Stimulated activated CD8-positive, alpha-beta memory T cell treated with anti-CD3 and anti-CD28 coated beads, Interleukin-15, amount 100 ng/mL, for 48 hours (primary cell): ENCODE results near the gene COL4A2.

Experiments used
- DNase-seq, 2 donors: peaks; one replicate each; pipeline ENCODE4 v3.0.0-alpha.2; 2020; ENCODE audit warnings: low read depth in 2 of 2

COL4A2 gene

GRCh38 chr13:110322126-110322827, 15.2 kb downstream of the COL4A2 start:
- DNase-seq, result no peak

GRCh38 chr13:110322828-110323171, 15.7 kb downstream of the COL4A2 start:
- DNase-seq, result no peak

DNA sequence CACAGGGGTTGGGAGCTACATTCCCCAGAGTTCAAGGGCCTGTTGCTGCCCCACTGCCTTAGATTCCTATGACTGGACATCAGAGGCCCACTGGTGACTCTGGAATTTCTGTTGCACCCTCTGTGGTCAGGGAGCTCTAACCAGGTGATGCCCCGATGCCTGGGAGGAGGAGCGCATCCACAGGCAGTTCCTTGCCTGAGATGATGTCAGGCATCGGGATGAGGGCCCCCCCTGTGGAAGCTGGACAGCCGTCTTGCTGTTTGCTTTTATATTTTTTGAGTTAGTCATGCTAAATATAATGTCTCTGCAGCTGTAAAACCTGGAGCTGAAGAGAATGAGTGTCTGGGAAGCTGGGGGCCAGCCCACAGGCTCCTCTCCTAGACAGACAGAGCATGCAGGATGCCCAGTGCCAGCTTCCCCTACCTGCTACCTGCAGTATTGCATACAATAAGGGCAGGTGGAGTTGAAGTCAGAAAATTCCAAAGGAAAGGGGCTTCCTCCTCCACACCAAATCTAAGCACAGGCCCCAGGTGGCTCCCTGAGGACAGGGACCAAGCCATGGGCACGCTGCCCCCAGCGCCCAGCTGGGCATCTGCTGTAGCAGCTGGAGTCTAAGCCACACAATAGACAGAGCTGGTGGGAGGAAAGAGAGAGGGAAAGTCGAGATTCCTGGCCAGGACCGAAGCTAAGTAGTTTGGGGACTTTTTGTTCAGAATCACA, 16.2 kb downstream of the COL4A2 start:
- no peak for DNase-seq

DNA sequence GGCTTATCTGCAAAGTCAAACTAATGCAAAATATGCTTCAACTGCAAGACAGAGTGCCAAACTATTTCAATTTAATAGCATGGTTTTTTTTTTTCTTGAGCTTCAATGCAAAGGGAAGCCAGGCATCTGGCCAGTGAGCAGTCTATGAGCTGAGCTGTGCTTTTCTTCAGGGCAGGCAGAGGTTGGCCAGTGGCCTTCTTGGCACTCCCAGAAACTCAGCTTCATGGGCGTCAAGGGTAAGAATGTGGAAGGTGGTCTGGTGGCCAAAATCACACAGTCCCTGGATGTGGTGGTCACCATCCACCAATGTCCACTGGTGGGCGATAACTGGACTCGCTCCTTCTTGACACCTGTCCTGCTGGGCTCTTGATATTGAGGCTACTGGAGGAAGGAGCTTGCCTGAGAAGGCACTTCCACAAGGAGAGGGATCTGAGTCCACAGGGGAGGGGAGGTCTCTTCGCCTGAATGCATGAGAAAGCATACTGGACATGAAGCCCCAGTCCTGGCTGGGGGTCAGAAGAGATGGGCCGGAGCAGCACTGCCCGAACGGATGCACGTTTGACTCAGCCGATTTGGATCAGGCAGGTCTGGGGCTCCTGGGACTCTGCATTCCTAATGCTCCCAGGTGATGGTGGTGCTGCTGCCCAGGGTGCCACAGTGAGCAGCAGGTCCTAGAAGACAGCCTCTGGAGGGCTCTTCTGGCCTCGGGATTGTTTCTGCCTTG, 17.1 kb downstream of the COL4A2 start:
- no peak for DNase-seq

GRCh38 chr13:110326263-110326904, 19.3 kb downstream of the COL4A2 start:
- DNase-seq, result no peak

GRCh38 chr13:110327051-110327721, 20.1 kb downstream of the COL4A2 start:
- no peak for DNase-seq

GRCh38 chr13:110328573-110328972, 21.5 kb downstream of the COL4A2 start:
- DNase-seq, result no peak

DNA sequence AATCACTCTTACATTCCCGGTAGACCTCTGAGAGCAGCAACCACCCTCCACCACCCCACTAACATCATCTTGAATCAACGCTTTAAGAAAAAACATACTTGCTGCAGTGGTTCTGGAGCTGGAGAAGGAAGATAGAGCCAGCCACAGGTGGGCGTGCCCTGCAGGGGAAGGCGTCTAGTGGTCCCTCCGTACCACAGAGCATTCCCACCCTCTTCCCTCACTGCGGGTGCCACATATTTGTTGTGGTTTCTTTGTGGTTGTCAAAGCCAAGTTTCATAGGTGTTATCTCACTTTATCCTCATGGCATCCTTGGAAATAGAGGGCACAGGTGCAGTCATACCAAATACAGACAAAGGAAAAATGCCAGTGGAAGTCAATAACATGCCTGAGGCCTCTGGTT, 22.2 kb downstream of the COL4A2 start:
- DNase-seq, result no peak

DNA sequence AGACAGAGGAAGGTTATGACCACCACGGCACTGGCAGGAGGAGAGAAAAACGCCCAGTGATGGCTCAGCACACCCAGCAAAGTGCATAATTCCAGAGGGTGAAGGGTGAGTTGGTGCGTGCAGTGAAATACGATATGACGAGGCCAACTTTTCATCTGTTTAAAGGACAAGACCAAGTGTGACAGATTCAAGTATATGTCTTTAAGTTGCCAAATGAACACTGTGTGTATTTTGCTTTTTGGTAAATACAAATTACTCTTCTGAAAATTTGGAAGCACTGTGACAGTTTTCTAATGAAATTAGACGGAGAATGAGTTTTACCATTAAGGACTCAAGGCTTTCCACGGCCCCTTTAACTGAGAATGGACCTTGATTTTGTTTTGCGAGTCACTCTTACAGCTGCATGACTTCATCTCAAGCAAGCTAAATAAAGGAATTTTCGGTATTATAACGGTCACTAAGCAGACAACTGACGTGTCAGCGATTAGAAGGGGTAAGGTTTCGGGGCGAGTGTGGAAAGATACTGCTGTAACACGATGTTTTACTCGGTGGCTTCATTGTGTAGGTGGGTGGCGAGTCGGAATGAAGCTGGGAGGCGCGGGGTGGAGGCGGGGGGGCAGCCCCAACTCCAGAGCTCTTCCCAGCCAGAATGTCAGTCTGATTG, 22.8 kb downstream of the COL4A2 start:
- DNase-seq, result no peak

DNA sequence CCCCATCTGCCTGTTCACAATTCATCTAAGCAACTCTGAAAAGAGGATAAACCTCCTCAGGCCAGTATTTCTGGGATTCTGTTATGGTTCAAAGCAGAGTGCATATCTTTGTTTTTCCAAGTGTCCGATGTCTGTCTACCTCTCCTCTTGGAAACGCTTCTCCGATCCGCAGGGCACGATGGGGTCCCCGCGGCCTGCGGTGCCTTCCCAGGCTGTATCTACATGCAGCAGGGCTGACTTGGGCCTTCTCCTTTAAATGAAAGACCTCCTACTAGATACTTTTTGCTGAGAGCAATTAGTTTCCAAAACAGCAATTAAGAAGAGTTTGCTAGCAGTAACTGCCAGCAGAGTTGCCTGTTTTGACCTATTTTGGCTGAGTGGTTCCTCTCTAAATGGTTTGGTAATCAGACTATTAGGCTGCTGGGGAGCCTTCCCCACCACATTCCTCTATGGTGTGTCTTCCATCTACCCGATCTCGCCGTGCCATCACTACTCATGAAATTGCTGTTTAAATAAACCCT, 23.5 kb downstream of the COL4A2 start:
- DNase-seq, result no peak

DNA sequence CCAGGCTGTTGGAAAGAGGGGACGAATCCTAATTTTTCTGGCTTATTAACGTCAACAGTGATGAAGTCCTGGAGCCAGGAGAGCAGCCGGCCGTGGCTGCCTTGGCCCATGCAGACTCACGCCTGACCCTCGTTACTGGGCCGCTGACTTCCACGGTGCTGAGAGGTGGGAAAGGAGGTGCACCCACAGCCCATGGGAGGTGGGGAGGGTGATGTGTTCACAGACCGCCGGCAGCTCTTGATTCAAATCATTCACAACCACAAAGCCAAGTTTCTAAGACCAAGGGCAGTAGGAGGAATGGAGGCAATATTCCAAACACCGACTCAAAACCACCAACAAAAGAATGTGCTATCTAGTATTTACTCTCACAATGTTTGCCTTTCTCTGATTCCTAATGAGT, 24.3 kb downstream of the COL4A2 start:
- no peak for DNase-seq

GRCh38 chr13:110332750-110333149, 25.7 kb downstream of the COL4A2 start:
- no peak for DNase-seq

- DNase-seq, result no peak
Measured at GRCh38 chr13:110333837-110334236, 26.8 kb downstream of the COL4A2 start.

DNA sequence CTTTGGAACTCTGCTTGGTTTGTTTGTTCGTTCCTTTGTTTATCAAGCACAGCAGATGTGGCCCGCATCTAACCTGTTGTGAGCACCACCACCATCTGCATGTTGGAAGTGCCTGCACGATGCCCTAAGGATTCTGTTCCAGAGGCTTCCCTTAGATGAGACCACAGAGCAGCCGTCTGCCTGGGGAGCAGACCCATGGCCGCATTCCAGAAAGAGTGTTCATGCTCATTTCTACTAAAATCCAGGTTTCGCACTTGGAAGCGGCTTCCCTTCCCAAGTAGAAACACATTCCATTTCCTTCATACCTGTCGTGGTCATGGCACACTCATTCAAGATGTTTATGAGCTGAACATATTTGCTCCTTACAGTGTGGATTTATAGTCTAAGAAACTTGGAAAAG, 27.2 kb downstream of the COL4A2 start:
- DNase-seq, result no peak

DNA sequence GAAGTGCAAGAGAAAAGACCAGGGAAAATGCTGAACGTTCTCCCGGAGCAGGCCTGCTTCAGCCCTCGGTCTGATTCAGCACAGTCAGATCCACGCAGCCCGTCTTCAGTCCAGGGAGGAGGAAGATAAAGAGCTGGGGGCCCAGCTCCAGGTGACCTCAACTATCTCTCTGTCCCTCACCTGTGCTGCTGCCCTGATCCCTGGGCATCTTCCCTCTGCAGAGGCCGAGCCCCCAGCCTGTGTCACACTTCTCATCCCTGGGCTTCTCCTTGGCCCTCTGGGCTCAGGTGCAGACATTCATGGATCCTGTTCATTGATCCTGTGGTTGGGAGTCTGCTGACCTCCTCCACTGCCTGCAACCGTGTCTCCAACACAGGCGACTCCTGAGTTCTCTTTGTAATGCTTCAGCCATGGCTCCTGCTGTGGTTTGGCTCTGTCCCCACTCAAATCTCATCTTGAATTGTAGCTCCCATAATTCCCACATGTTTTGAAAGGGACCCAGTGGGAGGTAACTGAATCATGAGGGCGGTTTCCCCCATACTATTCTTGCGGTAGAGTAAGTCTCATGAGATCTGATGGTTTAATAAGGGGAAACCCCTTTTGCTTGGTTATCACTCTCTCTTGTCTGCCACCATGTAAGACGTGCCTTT, 27.9 kb downstream of the COL4A2 start:
- DNase-seq, result no peak

DNA sequence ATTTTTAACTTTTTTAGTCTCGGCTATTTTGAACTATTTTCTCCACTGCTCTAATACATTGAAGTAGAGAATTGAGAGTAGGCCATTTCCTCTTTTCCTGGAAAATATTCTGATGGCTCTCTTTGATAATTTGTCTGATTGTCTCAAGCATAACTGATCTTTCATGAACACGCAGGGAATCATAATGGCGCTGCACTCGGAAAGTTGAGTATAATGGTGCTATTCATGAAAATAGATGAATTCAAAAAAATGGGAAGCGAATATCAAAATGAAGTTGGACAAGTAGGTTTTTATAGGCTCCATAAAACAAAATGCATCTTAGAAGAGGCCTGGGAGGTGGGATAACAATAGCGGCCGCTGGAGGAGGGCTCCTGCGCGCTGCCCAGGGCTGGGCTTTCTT, 29.0 kb downstream of the COL4A2 start:
- no peak for DNase-seq

DNA sequence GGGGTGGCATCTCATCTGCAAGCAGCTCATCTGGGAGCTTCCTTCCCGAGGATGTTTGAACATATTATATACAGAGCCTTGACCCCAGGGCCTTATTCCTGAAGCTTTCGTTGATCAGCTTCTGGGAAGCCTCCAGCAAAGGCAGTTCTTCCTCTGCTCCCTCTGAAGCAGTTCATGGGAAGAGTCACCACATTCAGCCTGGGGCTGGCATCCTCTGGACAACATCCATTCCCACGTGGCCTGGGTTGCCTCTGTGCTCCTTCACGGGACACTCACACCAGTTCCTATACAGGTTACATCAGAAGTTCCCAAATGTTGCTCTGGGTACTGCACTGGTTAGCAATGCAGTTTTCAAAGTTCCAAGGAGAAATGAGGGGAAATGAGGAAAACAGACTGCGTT, 29.6 kb downstream of the COL4A2 start:
- DNase-seq, result no peak

DNA sequence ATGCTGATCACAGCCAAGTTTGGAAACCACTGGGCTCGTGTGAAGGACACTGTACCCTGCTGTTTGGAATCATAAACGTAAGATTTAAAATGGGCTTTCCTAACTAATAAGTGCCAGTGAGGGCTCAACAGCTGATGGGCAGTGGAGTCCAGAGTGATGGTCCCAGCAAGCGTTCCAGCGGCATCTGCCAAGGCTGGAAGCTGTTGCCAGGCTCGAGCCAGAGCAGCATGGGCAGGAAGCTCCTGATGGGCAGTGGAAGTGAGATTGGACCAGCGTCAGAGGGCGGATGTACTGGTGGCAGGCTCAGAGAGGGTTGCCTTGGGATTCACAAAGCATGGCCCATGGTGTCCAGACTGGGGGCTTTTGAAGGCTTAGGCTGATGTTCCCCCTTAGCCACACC, 30.2 kb downstream of the COL4A2 start:
- no peak for DNase-seq

- DNase-seq, result no peak
Measured at GRCh38 chr13:110338441-110339101, 31.5 kb downstream of the COL4A2 start.

DNA sequence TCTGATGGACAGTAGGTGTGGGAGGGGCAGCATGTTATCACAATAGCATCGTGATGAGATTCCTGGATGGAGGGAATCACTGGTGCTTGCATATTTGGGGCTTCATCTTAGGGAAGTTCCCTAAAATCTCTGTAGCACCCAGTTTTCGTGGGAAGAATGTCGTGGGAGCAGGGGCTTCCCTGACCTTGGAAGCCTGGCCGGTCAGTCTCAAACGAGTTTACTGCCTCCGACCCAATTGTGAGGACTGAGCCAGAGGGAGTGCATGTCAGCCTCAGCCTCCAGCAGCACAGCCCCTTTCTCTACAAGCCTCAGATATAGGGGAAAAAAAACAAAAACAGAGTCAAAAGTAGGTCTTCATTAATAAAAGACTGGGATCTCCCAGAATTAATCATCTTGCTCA, 32.2 kb downstream of the COL4A2 start:
- DNase-seq, result no peak
